Fibroblast of skin of left biceps (primary cell): Measurements from ENCODE around the gene IER5.

Experiments used
- DNase-seq, 2 experiments: peaks; one replicate each; pipeline ENCODE4 v3.0.0-alpha.2; 2013; ENCODE audit warnings: low read depth in 2 of 2

IER5 gene

DNA sequence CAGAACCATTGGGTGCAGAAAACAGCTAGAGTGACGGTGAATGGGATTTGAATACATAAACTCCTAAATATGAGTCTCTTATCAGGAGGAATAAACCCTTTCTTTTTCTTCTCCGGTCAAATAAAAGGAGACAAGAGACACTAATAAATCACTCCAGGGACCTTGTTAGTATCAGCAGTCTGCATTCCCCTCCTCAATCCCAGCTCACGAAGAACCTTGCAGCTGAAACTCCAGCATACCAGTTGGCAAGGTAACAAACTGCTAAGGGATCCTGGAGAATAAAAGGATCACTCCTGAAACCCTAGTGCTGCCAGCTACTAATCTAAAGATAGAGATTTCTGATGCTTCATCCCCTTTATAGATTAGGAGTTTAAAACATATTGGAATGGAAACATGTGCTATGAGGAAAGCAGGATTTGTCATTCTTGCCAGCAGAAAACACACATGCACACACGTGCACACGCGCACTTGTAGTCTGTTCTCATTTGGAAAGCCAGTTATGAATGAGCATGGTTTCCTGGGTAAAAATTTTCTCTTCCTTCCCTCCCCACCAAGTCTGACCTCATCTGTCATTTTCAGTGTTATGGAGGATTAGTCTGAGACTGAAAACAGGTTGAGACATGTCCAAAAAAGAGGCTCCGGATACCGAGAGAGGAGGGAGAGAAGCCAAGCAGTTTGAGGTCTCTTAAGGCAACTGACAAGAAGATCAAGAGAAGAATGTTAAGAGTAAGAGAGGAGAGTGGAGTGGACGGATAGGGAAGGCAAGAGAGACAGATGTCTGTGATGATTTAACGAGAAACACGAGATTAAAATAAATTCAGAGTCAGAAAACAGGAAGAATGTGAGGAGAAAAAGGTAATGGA is 10.9 kb downstream of the IER5 start:
- DNase-seq = peak; percentile 68 to 69

DNA sequence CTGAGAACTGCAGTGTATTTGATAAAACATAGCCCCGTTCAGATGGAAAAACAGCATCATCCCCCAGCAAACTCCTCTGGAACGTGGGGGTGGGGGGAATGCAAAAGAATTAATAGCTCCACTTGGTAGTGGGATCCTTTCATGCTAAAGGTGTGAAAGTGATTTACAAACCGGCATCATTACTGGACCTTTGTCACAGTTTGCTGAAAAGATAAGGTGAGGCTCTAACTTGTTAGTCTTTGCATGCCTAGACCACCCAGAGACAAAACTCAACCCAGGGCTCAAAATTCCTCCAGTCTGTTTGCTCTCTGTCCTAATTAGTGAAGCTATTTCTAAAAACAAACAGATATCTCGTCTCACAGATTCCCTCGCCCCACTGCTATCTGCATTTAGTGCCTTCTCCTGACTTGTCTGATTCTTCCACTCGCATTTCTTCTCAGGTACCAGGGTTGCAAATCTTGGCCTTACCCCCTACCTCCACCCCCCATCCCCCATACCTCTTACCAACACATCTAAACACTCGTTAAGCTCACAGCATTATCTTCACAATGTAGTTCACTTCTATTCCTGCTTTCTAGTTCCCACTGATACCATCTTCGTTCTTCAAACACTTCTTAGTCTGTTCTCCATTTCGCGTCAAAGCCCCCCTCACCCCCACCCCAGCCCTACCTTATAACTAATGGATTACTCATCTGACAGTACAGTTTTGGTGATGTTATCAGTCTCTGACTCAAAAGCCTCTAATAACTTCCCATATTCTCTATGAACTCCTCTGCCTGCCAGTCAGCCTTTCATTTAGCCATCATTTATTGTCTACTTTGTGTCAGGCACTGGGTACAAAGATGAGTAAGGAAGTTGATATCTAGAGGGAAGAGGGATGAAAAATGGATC is 11.8 kb downstream of the IER5 start:
- no peak for DNase-seq

DNA sequence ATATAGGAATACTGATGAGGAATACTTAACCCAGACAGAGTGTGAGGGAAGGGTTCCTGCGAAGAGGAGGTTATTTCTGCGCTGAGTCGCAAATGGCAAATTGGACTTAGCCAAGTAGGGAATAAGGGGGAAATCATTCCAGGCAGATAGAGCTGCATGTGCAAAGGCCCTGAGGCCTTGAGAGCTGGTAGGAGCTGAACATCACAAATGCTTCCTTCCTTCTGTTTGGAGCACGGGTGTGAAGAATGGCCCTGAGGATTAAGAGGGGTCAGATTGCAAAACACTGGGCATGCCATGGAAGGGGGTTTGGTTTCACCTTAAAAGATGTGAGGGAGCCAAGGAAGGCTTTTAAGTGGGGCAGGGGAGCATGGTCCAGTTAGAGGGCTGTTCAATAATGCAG is 12.4 kb downstream of the IER5 start:
- no peak for DNase-seq

DNA sequence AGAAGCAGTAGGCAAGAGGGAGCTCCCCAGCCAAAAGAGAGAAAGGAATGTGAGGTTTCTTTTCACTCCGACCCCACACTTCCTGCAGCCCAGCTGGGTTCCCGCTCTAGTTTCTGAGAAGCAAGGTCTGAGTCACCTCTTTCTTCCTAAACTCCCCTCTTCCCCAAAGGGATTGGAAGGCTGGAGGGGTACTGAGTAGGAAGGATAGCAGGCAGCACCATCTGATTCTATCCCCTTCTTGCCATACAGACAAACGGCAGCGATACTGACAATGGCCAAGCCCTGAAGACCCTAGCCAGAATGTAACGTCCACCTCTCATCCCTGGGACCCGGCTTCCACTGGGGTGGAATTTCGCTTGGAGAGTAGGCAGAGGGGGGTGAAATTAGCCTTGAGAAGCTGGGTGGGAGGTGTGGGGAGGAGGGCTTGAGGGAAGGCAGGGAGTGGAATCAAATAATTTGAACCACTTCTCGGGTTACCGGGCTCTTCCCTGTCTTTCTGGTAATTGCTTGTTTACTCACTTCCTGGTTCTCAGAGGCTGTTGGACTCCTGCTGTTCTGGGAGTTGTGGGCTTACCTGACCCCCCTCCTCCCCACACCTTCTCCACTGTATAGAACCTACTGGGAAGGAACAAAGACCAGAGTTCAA is 13.2 kb downstream of the IER5 start:
- peak; percentile 46 to 60 for DNase-seq

DNA sequence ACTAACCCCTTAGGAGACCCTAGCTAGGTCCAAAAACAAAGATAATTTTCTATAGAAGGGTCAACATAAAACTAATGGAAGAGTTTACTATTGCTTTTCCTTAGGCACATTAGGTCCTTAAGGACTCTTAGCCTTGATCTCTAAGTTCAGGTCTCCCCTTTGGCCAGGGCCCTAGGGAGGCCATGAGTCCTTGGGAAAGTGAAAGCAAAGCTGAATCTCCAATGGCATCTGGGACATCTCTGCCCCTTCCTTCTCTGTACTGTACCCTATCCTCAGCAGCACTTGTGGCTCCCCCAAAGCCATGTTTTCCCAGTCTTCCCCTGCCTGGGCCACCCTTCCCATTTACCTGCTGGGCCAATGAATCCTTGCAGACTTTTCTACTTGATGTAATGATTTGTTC is 14.3 kb downstream of the IER5 start:
- no peak for DNase-seq

DNA sequence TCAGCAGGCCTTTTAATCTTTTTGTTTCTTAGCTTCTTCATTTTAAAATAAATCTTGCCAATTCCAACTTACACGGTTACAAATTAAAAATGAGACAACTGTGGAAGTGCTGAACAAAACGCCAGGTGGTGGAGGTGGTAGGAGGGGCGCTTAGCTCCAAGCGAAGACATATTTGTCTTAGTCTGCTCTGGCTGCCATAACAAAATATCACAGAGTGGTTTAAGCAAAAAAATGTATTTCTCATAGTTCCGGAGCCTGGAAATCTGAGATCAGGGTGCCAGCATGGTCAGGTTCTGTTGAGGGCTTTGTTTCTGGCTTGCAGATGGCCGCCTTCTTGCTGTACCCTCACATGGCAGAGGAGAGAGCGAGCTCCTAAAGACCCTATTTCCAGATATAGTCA is 14.9 kb downstream of the IER5 start:
- no peak for DNase-seq

DNA sequence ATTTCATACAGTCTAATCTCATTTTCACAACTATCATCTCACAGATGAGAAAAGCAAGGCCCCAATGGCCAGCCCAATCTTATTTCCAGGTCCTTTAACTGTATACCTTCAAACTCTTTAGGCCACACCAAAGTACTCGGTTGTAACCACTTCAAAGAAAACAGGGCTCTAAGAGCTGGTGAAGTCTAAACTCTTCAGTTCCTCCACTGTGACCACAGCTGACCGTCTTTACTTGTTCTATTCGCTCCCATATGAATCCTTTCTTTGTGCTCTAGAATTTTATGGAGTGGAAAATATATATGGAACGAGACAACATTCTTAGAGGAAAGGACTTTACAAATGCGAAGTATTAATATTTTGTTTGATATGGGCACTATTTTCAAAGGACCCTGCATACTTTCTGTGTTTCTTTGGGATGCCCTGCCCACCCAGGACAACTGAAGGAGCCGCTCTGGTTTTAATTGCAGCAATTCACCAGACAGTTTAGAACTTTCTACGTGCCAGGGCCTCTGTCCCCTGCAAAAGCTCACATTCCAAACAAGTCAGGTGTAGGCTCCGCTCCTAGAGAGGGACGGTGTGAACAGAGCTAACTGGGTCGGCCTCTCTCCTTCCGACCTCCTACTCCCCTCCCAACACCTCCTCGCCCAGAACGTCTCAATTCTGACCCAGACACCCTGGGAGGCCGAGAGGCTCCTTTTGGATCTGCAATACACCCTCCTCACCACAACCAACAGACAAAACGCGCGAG is 15.7 kb downstream of the IER5 start:
- no peak for DNase-seq

DNA sequence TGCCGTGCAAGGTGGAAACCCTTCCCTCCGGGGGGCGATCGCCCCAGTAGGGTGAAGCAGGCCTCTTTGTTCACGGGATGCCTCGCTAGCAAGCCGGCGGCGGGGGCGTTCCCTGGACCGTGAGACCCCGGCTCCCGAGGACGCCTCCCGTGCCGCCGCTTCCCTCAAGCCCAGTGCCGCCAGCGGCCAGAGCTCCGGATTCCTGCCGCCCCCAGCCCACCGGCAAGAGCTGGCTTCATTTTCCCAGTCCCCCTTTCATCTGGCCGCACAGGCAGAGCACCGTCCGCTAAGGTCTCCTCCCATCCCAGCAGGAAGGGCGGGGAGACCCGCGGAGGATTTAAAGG is 16.3 kb downstream of the IER5 start:
- no peak for DNase-seq

DNA sequence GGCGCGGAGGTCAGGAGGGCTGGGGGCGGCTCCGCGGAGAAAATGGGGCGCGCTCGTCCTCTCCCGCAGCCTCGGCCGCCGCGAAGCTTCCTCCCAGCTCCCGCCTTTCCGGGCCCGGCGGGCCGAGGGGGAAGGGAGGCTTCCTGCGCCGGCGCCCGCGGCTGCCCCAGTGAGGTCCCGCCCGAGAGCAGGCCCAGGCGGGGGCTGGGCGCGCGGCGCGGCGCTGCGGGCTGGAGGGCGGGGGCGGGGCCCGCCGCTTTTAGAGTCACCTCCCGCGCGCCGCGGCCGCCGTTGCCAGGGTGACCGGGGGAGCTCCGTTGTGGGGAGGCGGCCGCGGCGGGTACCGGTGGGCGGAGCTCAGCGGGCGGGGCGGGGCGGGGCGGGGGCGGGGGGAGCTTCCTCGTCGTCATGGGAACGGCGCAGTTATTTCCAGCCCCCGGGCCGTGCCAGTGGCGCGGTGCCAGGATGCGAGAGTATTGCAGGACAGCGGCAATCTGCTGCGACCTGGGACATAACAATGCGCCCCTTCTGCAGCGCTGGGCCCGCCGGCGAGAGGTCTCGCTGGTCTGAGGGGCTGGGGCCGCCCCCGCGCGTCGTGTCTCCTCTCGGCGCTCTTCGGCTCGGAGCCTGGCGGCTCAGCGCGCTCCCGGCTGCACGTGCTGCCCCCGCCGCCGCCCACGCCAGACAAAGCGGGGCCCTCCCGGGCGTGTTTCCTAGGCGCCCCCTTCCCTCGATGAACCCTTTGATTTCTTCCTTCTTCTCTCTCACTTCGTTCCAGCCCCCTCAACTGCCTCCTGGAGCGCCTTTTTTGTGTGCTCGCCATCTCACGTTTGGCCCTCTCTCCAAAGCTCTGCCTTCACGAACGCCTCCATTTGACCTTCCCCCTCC is 16.9 kb downstream of the IER5 start:
- DNase-seq = peak; percentile 82 to 83

DNA sequence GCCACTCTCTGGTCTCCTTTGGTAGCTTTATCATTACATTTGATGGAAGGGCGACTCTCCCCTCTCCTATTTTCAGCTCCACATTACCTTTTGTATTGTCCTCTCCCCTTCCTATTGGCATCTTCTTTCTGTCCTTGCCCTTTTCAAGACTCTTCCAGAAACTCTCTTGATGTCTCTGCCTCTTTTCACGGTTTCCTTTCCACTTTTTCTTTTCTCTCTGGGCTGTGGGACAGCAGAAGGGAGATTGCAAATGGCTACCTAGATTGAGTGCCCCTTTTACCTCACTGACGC is 17.5 kb downstream of the IER5 start:
- no peak for DNase-seq

DNA sequence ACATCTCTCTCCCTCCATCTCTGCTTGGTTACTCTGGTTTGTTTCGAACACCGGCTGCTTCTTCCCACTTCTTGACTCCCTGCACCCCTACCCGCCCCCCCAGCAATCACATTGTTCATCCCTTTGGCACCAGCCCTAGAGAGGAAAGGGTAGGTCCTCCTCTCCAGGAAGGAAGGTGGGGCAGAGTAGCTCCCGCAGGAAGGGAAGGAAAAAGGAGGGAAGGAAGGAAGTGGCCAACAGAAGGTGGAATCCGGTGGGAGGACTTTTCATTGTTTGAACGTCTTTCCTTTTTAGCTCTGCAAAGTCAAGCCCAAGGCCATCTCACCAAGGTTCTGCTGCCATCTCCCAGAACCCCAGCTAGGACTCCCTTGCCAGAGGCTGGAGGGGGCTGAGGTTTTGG is 18.0 kb downstream of the IER5 start:
- DNase-seq = no peak

DNA sequence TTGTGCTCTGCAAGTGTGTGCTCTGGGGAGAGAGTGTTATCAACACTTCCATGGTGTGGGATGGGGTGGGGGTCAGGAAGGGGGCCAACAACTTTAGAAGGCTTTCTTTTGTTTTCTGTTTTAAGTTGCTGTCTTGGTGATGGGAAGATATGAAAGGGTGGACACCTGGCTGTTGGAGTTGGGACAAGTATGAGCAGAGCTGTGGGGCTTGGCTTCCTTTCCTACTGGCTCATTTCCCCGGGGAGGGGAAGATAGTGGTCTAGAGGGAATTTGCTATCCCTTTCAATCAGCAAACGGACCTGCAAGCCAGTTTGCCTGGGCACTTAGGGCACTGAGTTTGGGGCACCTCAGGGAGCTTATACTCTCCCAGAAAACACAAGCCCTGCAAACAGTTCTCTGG is 19.2 kb downstream of the IER5 start:
- no peak for DNase-seq

DNA sequence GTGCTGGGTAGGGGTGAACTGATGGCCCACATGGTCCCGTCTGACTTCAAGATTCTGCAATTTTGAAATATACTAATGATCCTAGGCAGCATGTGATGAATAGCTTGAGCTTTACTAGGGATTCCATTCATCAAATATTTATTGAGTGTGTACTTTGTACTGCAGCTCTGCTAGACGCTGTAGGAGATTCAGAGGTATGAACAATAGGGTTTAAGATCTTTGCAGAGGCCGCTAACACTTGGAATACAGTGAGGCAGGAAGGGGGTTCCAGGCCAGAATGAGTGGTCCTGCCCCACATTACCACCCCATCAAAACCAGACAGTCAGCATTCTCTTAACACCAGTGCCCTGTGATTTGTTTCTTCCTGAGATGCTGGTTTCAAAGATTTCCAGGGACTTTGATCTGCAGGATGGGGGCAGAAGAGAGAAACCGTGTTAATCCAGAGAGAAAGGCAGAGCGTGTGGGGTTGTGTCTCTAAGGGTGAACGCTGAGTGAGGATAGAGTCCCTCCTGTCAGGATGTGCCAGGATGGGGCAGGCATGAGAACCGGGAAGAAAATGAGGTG is 19.9 kb downstream of the IER5 start:
- no peak for DNase-seq

DNA sequence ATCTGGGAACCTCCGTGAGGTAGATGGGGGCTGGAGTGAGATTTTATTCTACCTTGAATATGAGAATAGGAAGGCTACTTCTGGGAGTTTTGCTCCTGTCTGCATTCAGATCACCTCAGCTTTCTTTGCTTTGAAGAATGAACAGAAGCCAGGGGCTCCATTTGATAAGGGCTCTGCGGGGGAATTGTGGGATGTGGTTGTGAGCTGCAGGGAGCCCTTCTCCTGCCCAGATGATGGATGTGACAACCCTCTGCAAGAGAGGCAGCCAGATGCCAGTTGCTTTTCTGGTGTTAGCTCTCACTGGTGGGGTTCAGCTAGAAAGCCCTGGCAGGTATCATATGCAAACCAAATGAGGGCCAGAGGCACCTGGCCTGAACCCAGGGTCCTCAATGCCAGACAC is 21.5 kb downstream of the IER5 start:
- DNase-seq = no peak

DNA sequence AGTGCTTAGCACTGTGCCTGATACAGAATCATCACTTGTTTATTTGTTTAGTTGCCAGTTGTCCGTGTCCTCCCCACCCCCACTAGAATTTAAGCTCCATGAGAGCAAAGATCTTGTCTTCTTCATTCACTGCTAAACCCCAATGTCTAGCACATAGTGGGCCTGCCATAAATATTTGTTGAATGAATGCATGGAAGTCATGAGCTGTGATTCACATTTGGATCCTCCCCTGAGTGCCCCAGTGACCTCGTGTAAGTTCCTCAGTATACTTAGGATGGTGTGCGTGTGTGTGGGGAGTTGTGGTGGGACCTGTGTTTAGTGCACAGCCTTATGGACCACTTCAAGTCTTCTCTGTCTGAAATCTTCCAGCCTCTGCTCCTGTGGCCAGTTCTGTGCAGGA is 23.1 kb downstream of the IER5 start:
- DNase-seq = no peak

DNA sequence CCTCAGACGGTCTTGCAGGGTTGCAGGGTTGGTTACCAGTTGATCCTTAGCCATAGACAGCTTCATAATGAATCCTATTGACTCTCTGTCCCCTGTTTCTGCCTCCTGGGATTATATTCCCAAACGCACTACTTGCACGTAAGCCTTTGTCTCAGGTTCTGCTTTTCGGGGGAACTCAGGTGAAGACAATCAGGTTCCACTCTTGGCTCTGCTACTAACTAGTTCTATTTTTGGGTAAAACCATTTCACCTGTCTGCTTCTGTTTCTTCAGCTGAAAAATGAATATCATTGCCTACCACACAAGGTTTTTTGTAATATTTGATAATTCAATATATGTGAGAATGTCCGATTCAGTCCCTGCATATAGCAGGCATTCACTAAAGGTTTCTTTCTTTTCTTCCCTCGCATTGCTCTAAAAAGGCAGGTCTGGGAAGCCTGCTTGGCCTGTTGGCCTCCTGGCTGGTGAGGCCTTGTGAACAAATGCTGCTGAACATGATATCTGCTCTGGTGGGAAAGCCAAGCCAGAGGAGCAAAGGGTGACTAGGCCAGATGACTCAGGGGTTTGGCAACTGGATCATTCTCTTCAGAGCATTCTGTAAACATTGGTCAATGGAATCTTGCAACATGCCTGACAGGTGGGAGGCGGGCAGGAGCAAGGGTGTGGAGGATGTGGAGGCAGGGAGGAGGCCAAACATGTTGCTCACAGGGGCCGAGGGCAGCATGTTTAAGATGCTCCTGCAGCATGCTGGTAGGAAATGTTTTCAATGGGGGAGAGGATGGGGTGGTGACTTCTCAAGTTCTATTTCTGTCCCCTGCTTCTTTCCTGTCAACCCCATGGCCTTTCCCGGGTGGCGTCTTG is 23.8 kb downstream of the IER5 start:
- peak in 1 of 2 experiments; percentile 71 for DNase-seq

DNA sequence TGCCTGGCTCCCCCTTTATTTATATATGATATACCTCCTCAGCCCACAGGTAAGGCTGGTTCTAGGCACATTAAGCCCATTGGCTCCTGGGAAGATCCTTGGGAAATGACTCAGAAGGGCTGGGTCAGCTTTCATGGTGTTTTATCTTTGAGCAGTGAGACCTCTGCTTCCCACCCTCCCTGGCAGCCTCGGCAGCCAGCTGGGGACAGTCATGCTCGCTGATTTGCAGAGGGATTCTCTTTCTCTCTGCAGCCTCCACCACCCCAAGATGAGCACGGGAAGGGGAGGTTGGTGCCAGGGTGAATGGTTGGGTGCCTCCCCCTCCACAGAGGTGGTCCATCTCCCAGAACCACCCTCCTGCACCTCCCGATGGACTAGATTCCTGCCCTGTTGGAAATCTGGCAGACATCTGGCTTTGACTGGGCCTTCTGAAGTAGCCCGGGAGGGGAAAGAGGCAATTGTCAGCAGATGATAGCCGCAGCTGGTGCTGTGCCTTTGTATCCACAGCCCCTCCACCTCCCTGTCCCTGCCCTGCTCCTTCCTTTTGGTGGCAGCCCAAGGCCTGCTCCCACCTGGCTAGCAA is 24.6 kb downstream of the IER5 start:
- DNase-seq = no peak

DNA sequence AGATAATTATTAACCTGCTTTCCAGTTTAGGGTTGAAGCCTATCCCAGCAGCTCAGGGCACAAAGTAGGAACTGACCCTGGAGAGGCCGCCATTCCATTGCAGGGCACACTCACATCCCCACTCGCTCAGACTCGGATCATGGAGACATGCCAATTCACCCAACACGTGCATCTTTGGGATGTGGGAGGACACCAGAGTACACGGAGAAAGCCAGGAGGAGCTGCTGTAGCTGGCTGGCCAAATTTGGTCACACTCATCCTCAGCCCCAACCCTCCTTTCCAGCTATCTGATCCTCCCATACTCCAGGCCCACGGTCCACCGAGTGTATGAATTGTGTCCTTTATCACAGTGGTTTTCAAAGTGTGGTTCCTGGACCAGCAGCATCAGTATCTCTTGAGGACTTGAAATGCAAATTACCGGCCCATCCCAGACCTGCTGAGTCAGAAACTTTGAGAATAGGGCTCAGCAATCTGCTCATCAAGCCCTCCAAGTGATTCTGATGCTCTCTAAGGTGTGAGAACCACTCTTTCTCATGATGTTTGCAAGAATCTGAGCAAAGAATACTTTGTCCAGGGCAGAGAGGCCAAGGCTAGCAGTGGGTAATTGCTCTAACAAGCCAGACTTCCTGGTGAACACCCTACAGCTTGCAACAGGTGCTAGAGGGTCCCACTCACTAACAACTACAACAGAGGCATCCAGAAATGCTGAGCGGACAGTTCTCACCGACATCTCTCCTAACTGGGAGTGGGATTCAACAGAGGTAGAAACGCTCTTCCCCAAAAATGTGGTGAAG is 26.3 kb downstream of the IER5 start:
- no peak for DNase-seq

DNA sequence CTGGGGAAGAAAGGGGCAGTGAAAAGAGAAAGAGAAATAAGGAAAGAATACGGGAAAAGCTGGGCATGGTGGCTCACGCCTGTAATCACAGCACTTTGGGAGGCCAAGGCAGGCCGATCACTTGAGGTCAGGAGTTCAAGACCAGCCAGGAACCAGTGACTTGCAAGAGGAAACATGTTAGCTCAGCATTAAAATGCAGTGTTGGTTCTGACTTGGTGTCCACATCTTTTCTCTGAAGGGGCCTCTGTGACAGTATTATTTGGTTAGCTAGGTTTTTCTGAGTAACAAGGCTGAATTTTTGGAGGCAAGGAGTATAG is 26.8 kb downstream of the IER5 start:
- DNase-seq = no peak
